Esophagus muscularis mucosa (tissue), 2 donors: ENCODE results near the gene WBP1L.

Experiments
- POLR2A ChIP-seq: fragments of 450-650 bp; IDR thresholded peaks from one replicate; pipeline ENCODE4 v1.6.1; 2017; ENCODE audit warnings: antibody characterized with exemption, moderate library complexity, mild to moderate bottlenecking, low read depth
- POLR2AphosphoS5 ChIP-seq, 2 donors: sonication (generic); formaldehyde crosslinking; IDR thresholded peaks; one replicate each; pipeline ENCODE4 v1.6.1; 2017; ENCODE audit warnings: antibody characterized with exemption in 2 of 2

GRCh38 chr10:102773986-102774385 is 30.2 kb downstream of the WBP1L start:
- no peak for TF ChIP-seq POLR2A
- TF ChIP-seq POLR2AphosphoS5 (IDR thresholded peaks at IDR 0.05), result peak in 1 of 2 donors; percentile 44
